Muscle layer of duodenum (tissue), 2 donors: Measurements from ENCODE around the gene EFCAB10.
"Not testable (repeated sequence)": the region's sequence is repeated elsewhere in the genome, so short reads cannot be mapped to it uniquely, and the experiment has no call there.

ENCODE experiments used
- H3K27ac ChIP-seq: one replicate; pipeline ENCODE4 v1.7.0; 2013; ENCODE audit warnings: mild to moderate bottlenecking, low read length
- H3K27me3 ChIP-seq: one replicate; pipeline ENCODE4 v1.7.0; 2013; ENCODE audit warnings: low read depth, mild to moderate bottlenecking, control low read depth, low read length
- H3K36me3 ChIP-seq, 2 donors: one replicate each; pipeline ENCODE4 v1.7.0; 2013; ENCODE audit warnings: low read length in 2 of 2, control low read depth in 1 of 2, mild to moderate bottlenecking in 1 of 2; ENCODE audit not compliant: insufficient read depth in 2 of 2, control insufficient read depth in 1 of 2
- H3K4me1 ChIP-seq, 2 donors: one replicate each; pipeline ENCODE4 v1.7.0; 2013; ENCODE audit warnings: low read length in 2 of 2, mild to moderate bottlenecking in 2 of 2, control low read depth in 1 of 2, moderate library complexity in 1 of 2; ENCODE audit not compliant: insufficient read depth in 2 of 2, control insufficient read depth in 1 of 2
- H3K4me3 ChIP-seq, 2 donors: one replicate each; pipeline ENCODE4 v1.7.0; 2013; ENCODE audit warnings: low read length in 2 of 2, low read depth in 1 of 2, mild to moderate bottlenecking in 1 of 2
- H3K9me3 ChIP-seq, 2 donors: one replicate each; pipeline ENCODE4 v1.7.0; 2013; ENCODE audit warnings: low read length in 2 of 2, control low read depth in 1 of 2, mild to moderate bottlenecking in 1 of 2; ENCODE audit not compliant: control insufficient read depth in 1 of 2
- donor health status: healthy.

The EFCAB10 gene

GRCh38 chr7:105613611-105614330 is 32.5 kb upstream of the EFCAB10 start:
- Histone ChIP-seq H3K4me3 (no peak overlapping the region), H3K36me3 (peaks cover 30 to 49% of the 10 kb centered on the region in 2 donors), H3K4me1 (no peaks in the 10 kb centered on the region)

GRCh38 chr7:105612806-105613205 is 31.5 kb upstream of the EFCAB10 start:
- Histone ChIP-seq H3K27ac (no peak overlapping the region), H3K4me1 (no peaks in the 10 kb centered on the region), H3K4me3 (no peak overlapping the region), H3K36me3 (peaks cover 30 to 39% of the 10 kb centered on the region in 2 donors), H3K9me3 (no peaks in the 10 kb centered on the region), H3K27me3 (no peaks in the 10 kb centered on the region)

More at GRCh38 chr7:105613611-105614330, 32.5 kb upstream of the EFCAB10 start:
- no peaks in the 10 kb centered on the region for H3K9me3 ChIP-seq
- no peaks in the 10 kb centered on the region for H3K27me3 ChIP-seq
- H3K27ac ChIP-seq = no peak overlapping the region

GRCh38 chr7:105611856-105612775 is 30.8 kb upstream of the EFCAB10 start:
- no peaks in the 10 kb centered on the region for H3K27me3 ChIP-seq
- no peak overlapping the region for H3K4me3 ChIP-seq
- no peak overlapping the region for H3K27ac ChIP-seq
- H3K4me1 ChIP-seq = no peaks in the 10 kb centered on the region
- H3K9me3 ChIP-seq = no peaks in the 10 kb centered on the region
- peaks cover 26 to 33% of the 10 kb centered on the region in 2 donors for H3K36me3 ChIP-seq

GRCh38 chr7:105610165-105610930 is 29.1 kb upstream of the EFCAB10 start:
- H3K9me3 ChIP-seq = no peaks in the 10 kb centered on the region
- peaks cover 16 to 27% of the 10 kb centered on the region in 2 donors for H3K36me3 ChIP-seq

GRCh38 chr7:105602325-105603305 is 21.3 kb upstream of the EFCAB10 start:
- Histone ChIP-seq H3K27ac (no peak overlapping the region), H3K4me3 (no peak overlapping the region), H3K27me3 (no peaks in the 10 kb centered on the region), H3K4me1 (no peaks in the 10 kb centered on the region), H3K36me3 (no peaks in the 10 kb centered on the region), H3K9me3 (no peaks in the 10 kb centered on the region)

More at GRCh38 chr7:105610165-105610930, 29.1 kb upstream of the EFCAB10 start:
- Histone ChIP-seq H3K4me3 (no peak overlapping the region), H3K27me3 (no peaks in the 10 kb centered on the region), H3K27ac (no peak overlapping the region), H3K4me1 (no peaks in the 10 kb centered on the region)

- H3K27ac ChIP-seq = no peak overlapping the region
Measured at GRCh38 chr7:105600720-105601550, 19.6 kb upstream of the EFCAB10 start.

GRCh38 chr7:105599551-105599950 is 18.3 kb upstream of the EFCAB10 start:
- Histone ChIP-seq H3K27ac (no peak overlapping the region), H3K27me3 (no peaks in the 10 kb centered on the region), H3K9me3 (no peaks in the 10 kb centered on the region), H3K36me3 (no peaks in the 10 kb centered on the region), H3K4me3 (no peak overlapping the region), H3K4me1 (peaks cover 0 to 4% of the 10 kb centered on the region in 2 donors)

More at GRCh38 chr7:105600720-105601550, 19.6 kb upstream of the EFCAB10 start:
- Histone ChIP-seq H3K36me3 (no peaks in the 10 kb centered on the region), H3K4me1 (peaks cover 0 to 4% of the 10 kb centered on the region in 2 donors), H3K9me3 (no peaks in the 10 kb centered on the region), H3K4me3 (no peak overlapping the region), H3K27me3 (no peaks in the 10 kb centered on the region)

GRCh38 chr7:105599080-105599479 is 17.8 kb upstream of the EFCAB10 start:
- not testable (repeated sequence) for H3K9me3 ChIP-seq, H3K27me3 ChIP-seq, H3K36me3 ChIP-seq, H3K4me1 ChIP-seq, H3K27ac ChIP-seq, H3K4me3 ChIP-seq

- no peak overlapping the region for H3K27ac ChIP-seq
- H3K36me3 ChIP-seq = no peaks in the 10 kb centered on the region
- H3K27me3 ChIP-seq = no peaks in the 10 kb centered on the region
- peaks cover 0 to 4% of the 10 kb centered on the region in 2 donors for H3K4me1 ChIP-seq
- no peak overlapping the region for H3K4me3 ChIP-seq
- no peaks in the 10 kb centered on the region for H3K9me3 ChIP-seq
Measured at GRCh38 chr7:105596866-105597265, 15.6 kb upstream of the EFCAB10 start.
